Activated naive CD4-positive, alpha-beta T cell treated with anti-CD3 and anti-CD28 coated beads, Interleukin-2, amount 50 U/mL, for 24 hours (primary cell): ENCODE measurements around the gene APBA3.

Experiments
- H3K27ac Mint-ChIP-seq: one replicate; pipeline ENCODE4 v1.8.0; 2021; ENCODE audit warnings: mild to moderate bottlenecking, mixed read lengths
- H3K27me3 Mint-ChIP-seq: one replicate; pipeline ENCODE4 v1.8.0; 2021; ENCODE audit warnings: mixed read lengths
- H3K36me3 Mint-ChIP-seq: one replicate; pipeline ENCODE4 v1.8.0; 2021; ENCODE audit warnings: mixed read lengths
- H3K4me1 Mint-ChIP-seq: one replicate; pipeline ENCODE4 v1.8.0; 2021; ENCODE audit warnings: mixed read lengths
- H3K4me3 Mint-ChIP-seq: one replicate; pipeline ENCODE4 v1.8.0; 2021; ENCODE audit warnings: mild to moderate bottlenecking, mixed read lengths
- H3K9me3 Mint-ChIP-seq: one replicate; pipeline ENCODE4 v1.8.0; 2021; ENCODE audit warnings: mixed read lengths

APBA3 gene

DNA sequence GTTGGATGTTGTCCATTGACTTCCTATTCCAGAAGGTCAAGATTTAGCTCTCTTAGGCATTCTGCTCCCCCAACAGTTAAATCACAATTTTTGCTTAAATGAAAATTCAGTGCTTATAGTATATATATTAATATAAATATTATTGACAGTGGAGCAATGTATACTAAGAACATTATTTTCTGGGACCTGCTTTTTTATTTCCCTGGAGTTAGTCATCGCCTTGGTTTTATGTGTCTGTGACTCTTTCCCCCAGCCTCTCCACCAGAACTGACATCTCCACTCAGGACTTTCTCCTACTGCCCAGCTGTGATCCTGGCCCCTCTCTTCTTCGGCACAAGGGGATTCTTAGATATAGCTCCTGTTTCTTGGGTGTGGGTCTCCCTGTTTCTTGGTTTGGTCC lies 34.9 kb upstream of the APBA3 start:
- no peak overlapping the region for H3K4me3 Mint-ChIP-seq
- peaks cover 20% of the 10 kb centered on the region for H3K4me1 Mint-ChIP-seq
- no peaks in the 10 kb centered on the region for H3K27me3 Mint-ChIP-seq
- peaks cover 4% of the 10 kb centered on the region for H3K36me3 Mint-ChIP-seq
- peaks cover 5% of the 10 kb centered on the region for H3K9me3 Mint-ChIP-seq
- H3K27ac Mint-ChIP-seq: no peak overlapping the region

DNA sequence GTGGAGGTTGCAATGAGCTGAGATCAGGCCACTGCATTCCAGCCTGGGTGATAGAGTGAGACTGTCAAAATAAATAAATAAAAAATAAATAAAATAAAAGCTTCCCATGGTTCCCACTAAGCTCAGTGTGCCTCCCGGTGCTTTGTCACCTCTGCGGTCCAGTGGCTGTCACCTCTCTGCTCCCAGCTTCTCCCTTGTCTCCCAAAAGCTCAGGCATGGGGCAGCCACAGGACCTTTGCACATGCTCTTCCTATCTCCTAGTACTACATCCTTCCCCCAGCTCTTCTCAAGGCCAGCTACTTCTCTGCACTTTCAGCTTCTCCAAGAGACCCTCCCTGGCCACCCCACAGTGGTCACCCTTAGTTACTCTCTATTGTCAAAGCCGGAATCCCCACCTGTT lies 32.3 kb upstream of the APBA3 start:
- Mint-ChIP-seq H3K4me3 (no peak overlapping the region), H3K9me3 (peaks cover 5% of the 10 kb centered on the region), H3K27me3 (no peaks in the 10 kb centered on the region), H3K27ac (peak overlapping the region; percentile 31), H3K36me3 (peaks cover 4% of the 10 kb centered on the region), H3K4me1 (peaks cover 10% of the 10 kb centered on the region)

DNA sequence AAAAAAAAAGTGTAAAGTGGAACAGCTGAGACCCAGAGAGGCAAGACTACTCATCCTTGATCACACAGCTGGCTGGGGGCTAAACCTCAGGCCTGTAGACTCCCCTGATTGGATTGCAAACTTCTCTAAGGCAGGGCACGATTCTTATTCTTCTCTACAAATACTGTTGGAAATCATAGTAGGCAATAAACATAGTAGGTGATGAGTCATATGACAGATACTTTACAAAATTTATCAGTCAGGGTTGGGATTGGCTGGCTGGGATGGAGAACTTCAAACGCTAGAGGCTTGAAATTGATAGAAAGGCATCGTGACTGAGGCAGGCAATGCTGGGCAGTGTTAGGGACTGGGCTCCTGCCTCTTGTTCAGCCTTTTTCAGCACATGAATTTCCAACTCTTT lies 30.6 kb upstream of the APBA3 start:
- H3K4me1 Mint-ChIP-seq: peaks cover 4% of the 10 kb centered on the region
- H3K27me3 Mint-ChIP-seq: no peaks in the 10 kb centered on the region
- H3K4me3 Mint-ChIP-seq: no peak overlapping the region
- peak overlapping the region; percentile 41 for H3K27ac Mint-ChIP-seq
- H3K36me3 Mint-ChIP-seq: peaks cover 4% of the 10 kb centered on the region
- H3K9me3 Mint-ChIP-seq: peaks cover 5% of the 10 kb centered on the region

- H3K9me3 Mint-ChIP-seq: no peaks in the 10 kb centered on the region
- no peak overlapping the region for H3K27ac Mint-ChIP-seq
- no peaks in the 10 kb centered on the region for H3K27me3 Mint-ChIP-seq
- peaks cover 2% of the 10 kb centered on the region for H3K36me3 Mint-ChIP-seq
- H3K4me3 Mint-ChIP-seq: no peak overlapping the region
- peaks cover 4% of the 10 kb centered on the region for H3K4me1 Mint-ChIP-seq
These were observed 29.4 kb upstream of the APBA3 start for GRCh38 chr19:3790941-3791340.

GRCh38 chr19:3790209-3790734 lies 28.8 kb upstream of the APBA3 start:
- Mint-ChIP-seq H3K4me3 (no peak overlapping the region), H3K27me3 (no peaks in the 10 kb centered on the region), H3K4me1 (peaks cover 4% of the 10 kb centered on the region), H3K9me3 (no peaks in the 10 kb centered on the region), H3K27ac (no peak overlapping the region), H3K36me3 (peaks cover 2% of the 10 kb centered on the region)

- peaks cover 9% of the 10 kb centered on the region for H3K4me1 Mint-ChIP-seq
- peaks cover 2% of the 10 kb centered on the region for H3K36me3 Mint-ChIP-seq
- H3K27me3 Mint-ChIP-seq: no peaks in the 10 kb centered on the region
- no peaks in the 10 kb centered on the region for H3K9me3 Mint-ChIP-seq
- no peak overlapping the region for H3K27ac Mint-ChIP-seq
- no peak overlapping the region for H3K4me3 Mint-ChIP-seq
These were observed 27.7 kb upstream of the APBA3 start for GRCh38 chr19:3788996-3789778.

DNA sequence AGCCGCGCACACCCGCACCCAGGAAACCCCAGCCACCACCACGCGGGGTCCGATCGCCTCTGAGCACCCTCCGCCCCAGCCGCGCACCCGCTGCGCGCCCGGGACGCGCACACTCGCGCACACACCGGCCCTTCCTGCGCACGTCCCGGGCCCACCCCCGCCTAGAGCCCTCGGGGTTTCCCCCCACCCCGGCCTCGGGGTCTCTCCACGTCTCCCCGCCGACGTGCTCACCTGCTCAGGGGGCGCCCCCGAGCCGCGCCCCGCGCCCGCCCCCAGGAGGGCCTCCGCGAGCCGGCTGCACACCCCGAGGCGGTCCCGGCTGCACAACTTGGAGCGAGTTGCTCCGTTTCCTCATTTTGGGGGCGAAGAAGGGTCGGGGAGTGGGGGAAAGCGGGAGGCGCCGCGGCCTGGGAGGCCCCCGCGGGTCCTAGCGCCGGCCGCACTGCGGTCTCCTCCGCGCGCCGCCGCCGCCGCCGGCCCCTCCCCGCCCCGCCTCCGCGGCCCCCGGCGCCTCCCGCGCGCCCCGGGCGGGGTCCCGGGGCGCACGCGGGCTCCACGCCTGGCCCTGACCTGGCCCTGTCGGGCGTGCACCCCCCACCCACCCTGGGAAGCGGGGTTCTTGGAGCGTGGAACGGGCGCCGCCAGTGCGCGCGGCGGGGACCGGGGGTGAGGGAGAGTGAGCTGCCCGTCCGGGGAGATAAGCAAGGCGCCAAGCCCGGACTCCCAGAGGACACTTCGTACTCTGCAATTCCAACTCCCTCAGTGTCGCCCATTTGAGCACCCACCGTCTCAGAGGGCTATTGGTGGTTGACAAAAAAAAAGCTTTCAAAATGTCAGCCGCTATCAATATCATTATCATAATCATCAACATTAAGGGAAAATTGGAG lies 24.7 kb upstream of the APBA3 start, which contains the start of gene MATK:
Gene MATK, minus strand, starts transcription at position 444 of the 887 bp plus-strand sequence. CDS start 1,246 bp downstream, outside the sequence.
- Mint-ChIP-seq H3K4me3 (peak within 1 kb of the TSS; percentile 83), H3K4me1 (peaks cover 12% of the 10 kb centered on the region), H3K36me3 (peaks cover 12% of the 10 kb centered on the region)

GRCh38 chr19:3785451-3785937 lies 24.0 kb upstream of the APBA3 start:
- Mint-ChIP-seq H3K4me3 (peak overlapping the region; percentile 83), H3K27me3 (no peaks in the 10 kb centered on the region), H3K36me3 (peaks cover 12% of the 10 kb centered on the region), H3K9me3 (no peaks in the 10 kb centered on the region), H3K4me1 (peaks cover 9% of the 10 kb centered on the region), H3K27ac (peak overlapping the region; percentile 35)

More for the DNA sequence above, 24.7 kb upstream of the APBA3 start, which contains the start of gene MATK:
- Mint-ChIP-seq H3K27ac (peak within 1 kb of the TSS; percentile 35), H3K27me3 (no peaks in the 10 kb centered on the region), H3K9me3 (no peaks in the 10 kb centered on the region)

DNA sequence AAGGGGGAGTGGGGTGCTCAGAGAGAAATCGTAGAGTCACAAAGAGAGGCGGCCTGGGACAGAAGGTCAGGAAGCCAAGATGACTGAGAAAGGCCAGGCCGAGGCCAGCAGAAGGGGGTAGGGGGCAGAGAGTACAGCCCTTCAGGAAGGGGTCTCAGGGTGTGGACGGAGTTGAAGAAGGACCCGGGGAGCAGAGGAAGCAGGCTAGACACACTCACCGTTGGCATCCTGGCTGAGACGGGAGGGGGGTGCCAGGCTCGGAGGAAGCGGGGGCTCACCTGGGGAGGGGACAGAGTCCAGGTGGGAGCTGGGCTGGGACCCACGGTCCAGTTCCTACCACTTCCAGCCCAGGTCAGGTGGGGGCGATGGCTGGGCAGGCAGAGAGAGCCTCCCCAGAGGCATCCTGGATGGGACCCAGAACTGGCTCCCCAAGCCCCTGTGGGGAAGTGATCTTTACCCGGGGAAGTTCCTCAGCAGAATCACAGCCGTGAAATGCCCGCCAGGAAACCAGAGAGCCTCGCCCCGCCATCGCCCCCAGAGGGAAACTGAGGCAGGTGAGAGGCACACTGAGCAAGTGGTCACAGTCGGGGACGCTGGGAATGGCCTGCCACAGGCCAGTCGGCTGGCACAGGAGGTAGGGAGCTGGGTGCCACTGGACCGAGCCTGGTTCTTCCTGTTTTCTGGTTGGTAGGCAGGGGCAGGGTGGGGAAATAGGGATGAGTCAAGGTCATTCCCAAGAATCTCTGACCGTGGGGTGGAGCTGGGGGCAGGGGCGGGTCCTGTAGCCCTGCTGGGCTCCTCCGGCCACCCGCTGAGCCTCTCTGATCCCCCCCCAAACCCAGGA lies 23.3 kb upstream of the APBA3 start:
- H3K4me1 Mint-ChIP-seq: peaks cover 7% of the 10 kb centered on the region
- no peaks in the 10 kb centered on the region for H3K27me3 Mint-ChIP-seq
- no peak overlapping the region for H3K27ac Mint-ChIP-seq
- H3K4me3 Mint-ChIP-seq: peak overlapping the region; percentile 83
- no peaks in the 10 kb centered on the region for H3K9me3 Mint-ChIP-seq
- peaks cover 12% of the 10 kb centered on the region for H3K36me3 Mint-ChIP-seq

- Mint-ChIP-seq H3K36me3 (peaks cover 12% of the 10 kb centered on the region), H3K27ac (no peak overlapping the region), H3K4me1 (peaks cover 7% of the 10 kb centered on the region), H3K27me3 (no peaks in the 10 kb centered on the region), H3K9me3 (no peaks in the 10 kb centered on the region), H3K4me3 (peak overlapping the region; percentile 83)
These were observed 22.4 kb upstream of the APBA3 start for GRCh38 chr19:3783660-3784584.

DNA sequence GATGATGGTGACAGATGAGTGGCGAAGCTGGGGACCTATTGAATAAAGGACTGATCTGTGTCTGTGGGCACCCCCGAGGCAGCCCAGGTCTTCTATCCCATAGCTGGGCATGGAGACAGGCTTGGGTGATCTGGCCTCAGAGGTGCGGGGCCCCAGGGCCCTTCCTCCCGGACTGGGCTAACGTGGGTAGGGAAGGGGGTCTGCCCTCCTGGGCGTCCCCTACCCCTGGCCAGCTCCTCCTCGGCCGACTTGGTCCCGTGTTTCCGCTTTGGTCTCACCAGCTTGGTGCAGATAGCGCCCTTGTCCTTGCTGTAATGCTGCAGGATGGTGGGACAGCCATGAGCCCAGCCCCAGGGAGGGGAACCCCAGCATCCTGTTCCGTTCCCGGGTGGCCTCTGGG lies 21.4 kb upstream of the APBA3 start:
- Mint-ChIP-seq H3K9me3 (no peaks in the 10 kb centered on the region), H3K36me3 (peaks cover 12% of the 10 kb centered on the region), H3K4me1 (peaks cover 7% of the 10 kb centered on the region), H3K4me3 (no peak overlapping the region), H3K27ac (no peak overlapping the region), H3K27me3 (no peaks in the 10 kb centered on the region)

- Mint-ChIP-seq H3K27ac (no peak overlapping the region), H3K4me1 (peaks cover 7% of the 10 kb centered on the region), H3K9me3 (no peaks in the 10 kb centered on the region), H3K27me3 (no peaks in the 10 kb centered on the region), H3K4me3 (no peak overlapping the region), H3K36me3 (peaks cover 12% of the 10 kb centered on the region)
These were observed 20.8 kb upstream of the APBA3 start for GRCh38 chr19:3782330-3782729.

DNA sequence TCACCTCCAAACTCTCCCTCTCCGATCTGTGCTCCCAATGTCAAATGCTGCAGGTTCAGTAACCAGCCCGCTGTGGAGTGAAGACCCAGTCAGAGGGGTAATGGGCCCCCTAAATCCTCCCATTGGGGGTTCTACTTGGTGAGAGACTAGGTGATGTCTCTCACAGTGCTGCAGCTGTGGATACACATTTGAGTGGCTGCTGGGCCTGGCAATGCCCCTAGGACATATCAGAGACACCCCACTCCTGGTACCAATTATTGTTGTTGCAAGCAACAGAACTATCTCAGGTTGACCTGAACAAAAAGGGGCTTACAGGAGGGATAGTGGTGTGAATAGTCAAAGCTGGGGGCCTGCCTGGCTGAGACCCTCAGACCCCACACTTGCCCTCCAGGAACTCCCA lies 20.1 kb upstream of the APBA3 start:
- H3K36me3 Mint-ChIP-seq: peaks cover 12% of the 10 kb centered on the region
- no peaks in the 10 kb centered on the region for H3K9me3 Mint-ChIP-seq
- no peak overlapping the region for H3K27ac Mint-ChIP-seq
- no peak overlapping the region for H3K4me3 Mint-ChIP-seq
- peaks cover 7% of the 10 kb centered on the region for H3K4me1 Mint-ChIP-seq
- H3K27me3 Mint-ChIP-seq: no peaks in the 10 kb centered on the region

DNA sequence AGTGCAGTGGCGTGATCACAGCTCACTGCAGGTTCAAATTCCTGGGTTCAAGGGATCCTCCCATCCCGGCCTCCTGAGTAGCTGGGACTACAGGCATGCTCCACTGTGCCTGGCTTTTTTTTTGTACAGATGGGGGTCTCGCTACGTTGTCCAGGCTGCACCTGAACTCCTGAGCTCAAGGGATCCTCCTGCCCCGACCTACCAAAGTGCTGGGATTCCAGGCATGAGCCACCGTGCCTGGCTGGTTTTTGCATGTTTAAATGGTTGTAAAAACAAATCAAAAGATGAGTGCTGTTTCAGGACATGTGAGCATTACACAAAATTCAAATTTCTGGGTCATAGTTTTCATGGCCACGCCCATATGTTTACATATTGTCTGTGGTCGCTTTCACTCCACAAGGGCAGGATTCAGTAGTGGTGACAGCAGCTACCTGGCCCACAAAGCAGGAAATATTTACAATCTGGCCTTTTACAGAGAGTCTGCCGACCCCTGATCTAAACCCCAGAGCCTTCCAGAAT lies 19.4 kb upstream of the APBA3 start:
- Mint-ChIP-seq H3K27me3 (no peaks in the 10 kb centered on the region), H3K4me1 (peaks cover 7% of the 10 kb centered on the region), H3K9me3 (no peaks in the 10 kb centered on the region), H3K4me3 (no peak overlapping the region), H3K36me3 (peaks cover 12% of the 10 kb centered on the region), H3K27ac (no peak overlapping the region)
